Activated naive CD4-positive, alpha-beta T cell treated with anti-CD3 and anti-CD28 coated beads for 36 hours (primary cell): Measurements from ENCODE around the gene PLPP6. TPM values are rescaled to one million over a fixed set of nuclear protein-coding genes. Genes with fewer than 3 reads are reported as not detected.

Source experiments
- CTCF ChIA-PET: fragments of 350-600 bp; sonication (Branson Sonifier 250); formaldehyde crosslinking; loops from one replicate; lab custom pipeline; 2021; ENCODE audit warnings: antibody characterized with exemption; lab: Charles Lee
- DNase-seq: peaks from one replicate; pipeline ENCODE4 v3.0.0-alpha.2; 2020
- H3K27ac Mint-ChIP-seq: one replicate; pipeline ENCODE4 v1.8.0; 2021; ENCODE audit warnings: mild to moderate bottlenecking, mixed read lengths
- H3K27me3 Mint-ChIP-seq: one replicate; pipeline ENCODE4 v1.8.0; 2021; ENCODE audit warnings: low read depth, mixed read lengths
- H3K36me3 Mint-ChIP-seq: one replicate; pipeline ENCODE4 v1.8.0; 2021; ENCODE audit warnings: low read depth, mixed read lengths
- H3K4me1 Mint-ChIP-seq: one replicate; pipeline ENCODE4 v1.8.0; 2021; ENCODE audit warnings: low read depth, mixed read lengths
- H3K4me3 Mint-ChIP-seq: one replicate; pipeline ENCODE4 v1.8.0; 2021; ENCODE audit warnings: mild to moderate bottlenecking, moderate library complexity, mixed read lengths
- H3K9me3 Mint-ChIP-seq: one replicate; pipeline ENCODE4 v1.8.0; 2021; ENCODE audit warnings: mixed read lengths
- intact Hi-C: fragments of 100-400 bp; cut with micrococcal nuclease; formaldehyde crosslinking; loops from one replicate; pipeline ENCODE4 v1.15.1; 2023
- total RNA-seq, 2 experiments: library from RNA; stranded (reverse); gene quantifications; one replicate each; pipeline ENCODE4 v1.2.3, GENCODE V29; 2021

Gene PLPP6
- total RNA-seq = 1 to 10 TPM; 4.6 to 5.3 TPM

DNA sequence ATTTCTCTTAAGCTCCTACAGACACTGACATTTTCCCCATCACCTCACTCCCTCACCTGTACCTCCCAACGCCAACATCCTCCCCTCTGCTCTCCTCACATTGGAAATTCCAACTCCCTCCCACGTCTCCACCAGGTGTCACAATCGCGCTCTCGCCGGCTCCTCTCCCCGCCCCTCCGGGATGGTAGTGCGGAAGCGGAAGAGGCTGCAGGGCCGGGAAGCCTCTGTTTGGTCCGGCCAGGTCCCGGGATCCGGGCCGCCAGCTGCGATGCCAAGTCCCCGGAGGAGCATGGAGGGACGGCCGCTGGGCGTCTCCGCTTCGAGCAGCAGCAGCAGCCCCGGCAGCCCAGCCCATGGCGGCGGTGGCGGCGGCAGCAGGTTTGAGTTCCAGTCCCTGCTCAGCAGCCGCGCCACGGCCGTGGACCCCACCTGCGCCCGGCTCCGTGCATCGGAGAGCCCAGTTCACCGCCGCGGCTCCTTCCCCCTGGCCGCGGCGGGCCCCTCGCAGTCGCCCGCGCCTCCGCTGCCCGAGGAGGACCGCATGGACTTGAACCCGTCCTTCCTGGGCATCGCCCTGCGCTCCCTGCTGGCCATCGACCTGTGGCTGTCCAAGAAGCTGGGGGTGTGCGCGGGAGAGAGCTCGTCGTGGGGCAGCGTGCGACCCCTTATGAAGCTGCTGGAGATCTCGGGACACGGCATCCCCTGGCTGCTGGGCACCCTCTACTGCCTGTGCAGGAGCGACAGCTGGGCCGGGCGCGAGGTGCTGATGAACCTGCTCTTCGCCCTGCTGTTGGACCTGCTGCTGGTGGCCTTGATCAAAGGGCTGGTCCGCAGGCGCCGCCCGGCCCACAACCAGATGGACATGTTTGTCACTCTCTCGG, at the start of gene PLPP6:
TSS of gene PLPP6 (plus strand) at position 187 of the 881 bp plus-strand sequence. CDS start at position 269, 82 bp downstream.
- peak within 1 kb of the TSS; percentile 77 for H3K27ac Mint-ChIP-seq
- CTCF ChIA-PET = interaction anchor here (0.9 to 1.4 kb wide), 4 partner anchors 12 to 296 kb away, joined by 3 to 4 read pairs (median 3); no protein-coding TSS in a partner anchor
- intact Hi-C loops = loop anchor here (1.0 to 10.0 kb wide), 8 partner anchors 17 to 1752 kb away; partner anchors contain the start of genes AK3, CDC37L1, PLGRKT and UHRF2
- peaks cover 3% of the 10 kb centered on the region for H3K36me3 Mint-ChIP-seq
- no peaks in the 10 kb centered on the region for H3K9me3 Mint-ChIP-seq
- no peaks in the 10 kb centered on the region for H3K27me3 Mint-ChIP-seq
- H3K4me3 Mint-ChIP-seq = peak within 1 kb of the TSS; percentile 87
- peak; percentile 91 for DNase-seq
- H3K4me1 Mint-ChIP-seq = peaks cover 52% of the 10 kb centered on the region

DNA sequence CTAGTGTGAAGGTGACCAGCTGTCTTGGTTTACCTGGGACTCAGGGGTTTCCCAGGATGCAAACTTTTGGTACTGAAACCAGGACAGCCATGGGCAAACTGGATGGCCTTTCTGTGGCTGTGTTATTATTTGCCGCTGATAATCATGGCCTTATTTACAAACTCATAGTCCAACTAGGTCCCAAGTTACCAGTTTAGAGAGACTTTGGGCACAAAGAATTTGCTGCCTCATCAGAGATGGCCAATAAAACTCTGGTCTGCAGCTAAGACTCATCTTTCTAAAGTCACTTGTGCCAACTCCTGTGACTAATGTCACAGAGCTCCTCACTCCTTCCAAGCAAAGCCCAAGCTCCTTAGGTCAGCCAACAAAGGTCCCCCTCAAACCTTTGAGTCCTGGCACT, 47.5 kb upstream of the PLPP6 start:
- intact Hi-C loops = no loop called here
- Mint-ChIP-seq H3K27me3 (no peaks in the 10 kb centered on the region), H3K9me3 (no peaks in the 10 kb centered on the region), H3K27ac (no peak overlapping the region), H3K36me3 (no peaks in the 10 kb centered on the region), H3K4me1 (peaks cover 1% of the 10 kb centered on the region), H3K4me3 (no peak overlapping the region)
- CTCF ChIA-PET = interaction anchor here (0.6 to 1.1 kb wide), 2 partner anchors 10 to 133 kb away, joined by 3 to 4 read pairs; no protein-coding TSS in a partner anchor
- DNase-seq = no peak

DNA sequence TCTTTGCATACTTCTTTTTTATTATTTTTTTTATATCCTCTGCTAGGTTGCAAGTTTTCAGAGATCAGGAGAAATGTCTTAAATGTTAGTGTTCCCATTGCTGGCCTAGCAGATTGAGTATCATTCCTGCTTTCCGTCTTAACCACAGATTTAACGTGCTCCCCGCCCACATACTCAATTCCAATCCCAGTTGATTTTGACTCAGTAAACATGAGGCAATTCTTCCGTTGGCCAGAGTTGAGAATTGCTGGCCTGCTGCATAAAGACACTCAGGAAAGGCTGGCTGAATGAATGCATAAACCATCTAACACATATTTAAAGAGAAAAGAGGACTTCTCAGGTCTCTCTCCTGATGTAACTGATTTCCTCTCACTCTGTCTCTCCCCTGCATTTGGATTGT, 46.8 kb upstream of the PLPP6 start:
- no peak for DNase-seq
- intact Hi-C loops = no loop called here
- Mint-ChIP-seq H3K9me3 (no peaks in the 10 kb centered on the region), H3K4me3 (no peak overlapping the region), H3K36me3 (no peaks in the 10 kb centered on the region), H3K27me3 (no peaks in the 10 kb centered on the region), H3K27ac (no peak overlapping the region), H3K4me1 (peaks cover 8% of the 10 kb centered on the region)
- CTCF ChIA-PET = interaction anchor here (0.6 to 1.1 kb wide), 2 partner anchors 11 to 132 kb away, joined by 3 to 4 read pairs; no protein-coding TSS in a partner anchor

- no peaks in the 10 kb centered on the region for H3K9me3 Mint-ChIP-seq
- H3K27me3 Mint-ChIP-seq = no peaks in the 10 kb centered on the region
- H3K4me1 Mint-ChIP-seq = peaks cover 13% of the 10 kb centered on the region
- CTCF ChIA-PET = no interaction called here
- H3K36me3 Mint-ChIP-seq = no peaks in the 10 kb centered on the region
- no peak overlapping the region for H3K27ac Mint-ChIP-seq
- no peak overlapping the region for H3K4me3 Mint-ChIP-seq
- intact Hi-C loops = no loop called here
- no peak for DNase-seq
These were observed 46.3 kb upstream of the PLPP6 start for GRCh38 chr9:4615778-4616177.

DNA sequence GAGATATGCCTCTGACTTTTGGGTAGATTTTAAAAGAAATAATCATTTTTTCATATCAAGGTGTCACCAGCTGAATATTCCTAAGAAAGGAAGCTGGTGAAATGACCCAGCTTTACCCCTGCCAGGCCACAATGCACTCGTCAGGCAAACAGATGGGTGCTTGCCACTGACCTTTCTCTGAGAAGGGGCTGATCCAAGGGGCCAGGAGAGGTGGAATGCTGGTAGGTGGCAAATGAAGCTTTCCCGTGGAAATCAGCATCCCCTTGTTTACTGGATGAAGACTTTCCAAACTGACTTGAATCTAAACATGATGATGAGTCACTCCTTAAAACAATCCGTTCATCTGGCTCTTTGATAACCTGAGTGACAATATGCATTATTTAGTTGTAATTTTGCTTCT, 44.3 kb upstream of the PLPP6 start:
- Mint-ChIP-seq H3K4me1 (peaks cover 13% of the 10 kb centered on the region), H3K9me3 (no peaks in the 10 kb centered on the region), H3K27me3 (no peaks in the 10 kb centered on the region), H3K27ac (no peak overlapping the region), H3K4me3 (no peak overlapping the region), H3K36me3 (no peaks in the 10 kb centered on the region)
- CTCF ChIA-PET = interaction anchor here (1.0 kb wide), 1 partner anchor 8 kb away, joined by 3 read pairs; no protein-coding TSS in a partner anchor
- intact Hi-C loops = no loop called here
- DNase-seq = no peak

- H3K27me3 Mint-ChIP-seq = no peaks in the 10 kb centered on the region
- DNase-seq = no peak
- H3K4me1 Mint-ChIP-seq = peaks cover 13% of the 10 kb centered on the region
- no peaks in the 10 kb centered on the region for H3K9me3 Mint-ChIP-seq
- H3K4me3 Mint-ChIP-seq = no peak overlapping the region
- intact Hi-C loops = no loop called here
- CTCF ChIA-PET = no interaction called here
- H3K27ac Mint-ChIP-seq = no peak overlapping the region
- H3K36me3 Mint-ChIP-seq = no peaks in the 10 kb centered on the region
These were observed 43.4 kb upstream of the PLPP6 start for GRCh38 chr9:4618700-4619099.

- intact Hi-C loops = no loop called here
These were observed 41.9 kb upstream of the PLPP6 start for GRCh38 chr9:4620057-4620765.

GRCh38 chr9:4620881-4621555, 41.1 kb upstream of the PLPP6 start:
- DNase-seq = no peak
- peaks cover 13% of the 10 kb centered on the region for H3K4me1 Mint-ChIP-seq
- no peaks in the 10 kb centered on the region for H3K36me3 Mint-ChIP-seq
- intact Hi-C loops = no loop called here
- H3K27ac Mint-ChIP-seq = no peak overlapping the region
- no peak overlapping the region for H3K4me3 Mint-ChIP-seq
- no peaks in the 10 kb centered on the region for H3K27me3 Mint-ChIP-seq
- no peaks in the 10 kb centered on the region for H3K9me3 Mint-ChIP-seq
- CTCF ChIA-PET = interaction anchor here (1.3 to 1.6 kb wide), 2 partner anchors 16 to 41 kb away, joined by 3 to 4 read pairs; partner anchors contain the start of gene PLPP6

More at GRCh38 chr9:4620057-4620765, 41.9 kb upstream of the PLPP6 start:
- no peaks in the 10 kb centered on the region for H3K36me3 Mint-ChIP-seq
- CTCF ChIA-PET = interaction anchor here (1.3 to 1.6 kb wide), 2 partner anchors 16 to 42 kb away, joined by 3 to 4 read pairs; partner anchors contain the start of gene PLPP6
- no peak for DNase-seq
- H3K27ac Mint-ChIP-seq = no peak overlapping the region
- H3K4me1 Mint-ChIP-seq = peaks cover 13% of the 10 kb centered on the region
- no peak overlapping the region for H3K4me3 Mint-ChIP-seq
- no peaks in the 10 kb centered on the region for H3K9me3 Mint-ChIP-seq
- H3K27me3 Mint-ChIP-seq = no peaks in the 10 kb centered on the region

DNA sequence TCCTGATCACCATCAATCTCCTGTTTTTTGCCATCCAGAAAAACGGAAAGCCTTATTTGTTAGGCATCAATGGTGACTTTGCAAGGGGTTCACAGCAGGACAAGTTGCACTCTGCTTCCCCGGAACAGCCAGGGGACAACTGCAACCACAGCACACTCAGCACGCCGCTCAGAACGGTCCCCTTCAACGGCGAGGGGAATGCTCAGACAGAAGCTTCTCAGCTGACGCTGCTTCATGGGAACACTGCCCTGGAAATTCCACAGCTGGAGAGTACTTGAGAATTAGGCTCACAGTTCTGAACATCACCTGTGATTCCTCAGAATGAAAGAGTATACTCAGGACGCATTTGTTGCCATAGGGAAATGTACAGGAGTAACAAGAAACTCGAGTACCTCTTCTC, 40.1 kb upstream of the PLPP6 start:
- CTCF ChIA-PET = interaction anchor here (1.6 kb wide), 1 partner anchor 40 kb away, joined by 3 read pairs; the partner anchor contains the start of gene PLPP6
- DNase-seq = no peak
- no peaks in the 10 kb centered on the region for H3K9me3 Mint-ChIP-seq
- no peaks in the 10 kb centered on the region for H3K36me3 Mint-ChIP-seq
- no peak overlapping the region for H3K27ac Mint-ChIP-seq
- H3K4me3 Mint-ChIP-seq = no peak overlapping the region
- intact Hi-C loops = no loop called here
- H3K4me1 Mint-ChIP-seq = peaks cover 13% of the 10 kb centered on the region
- no peaks in the 10 kb centered on the region for H3K27me3 Mint-ChIP-seq

- DNase-seq = no peak
- intact Hi-C loops = no loop called here
- H3K4me3 Mint-ChIP-seq = no peak overlapping the region
- H3K36me3 Mint-ChIP-seq = no peaks in the 10 kb centered on the region
- CTCF ChIA-PET = interaction anchor here (1.1 kb wide), 1 partner anchor 26 kb away, joined by 3 read pairs; no protein-coding TSS in a partner anchor
- H3K9me3 Mint-ChIP-seq = no peaks in the 10 kb centered on the region
- H3K27ac Mint-ChIP-seq = no peak overlapping the region
- no peaks in the 10 kb centered on the region for H3K27me3 Mint-ChIP-seq
- no peaks in the 10 kb centered on the region for H3K4me1 Mint-ChIP-seq
These were observed 31.3 kb upstream of the PLPP6 start for GRCh38 chr9:4630836-4631235.

- no peak for DNase-seq
- intact Hi-C loops = no loop called here
- H3K4me1 Mint-ChIP-seq = no peaks in the 10 kb centered on the region
- H3K27me3 Mint-ChIP-seq = no peaks in the 10 kb centered on the region
- H3K9me3 Mint-ChIP-seq = no peaks in the 10 kb centered on the region
- H3K27ac Mint-ChIP-seq = no peak overlapping the region
- no peak overlapping the region for H3K4me3 Mint-ChIP-seq
- H3K36me3 Mint-ChIP-seq = no peaks in the 10 kb centered on the region
- CTCF ChIA-PET = interaction anchor here (0.7 to 2.0 kb wide), 5 partner anchors 34 to 324 kb away, joined by 3 to 14 read pairs (median 10); no protein-coding TSS in a partner anchor
These were observed 23.1 kb upstream of the PLPP6 start for GRCh38 chr9:4638968-4639367.
